H1 (cell line): ENCODE measurements around the gene MYCBPAP. TPM values are rescaled to one million over a fixed set of nuclear protein-coding genes. Genes with fewer than 3 reads are reported as not detected.
A peak's percentile ranks its signal among the peaks of the same experiment; 100 is the strongest.

Experiments
- BACH1 ChIP-seq: IDR thresholded peaks from 2 replicates; pipeline ENCODE4 v1.6.1; 2012; ENCODE audit warnings: low read length, improper control_type of control experiment
- BCL11A ChIP-seq, 2 experiments: IDR thresholded peaks; one replicate each; pipeline ENCODE4 v1.6.1; 2011; ENCODE audit warnings: low read depth in 2 of 2, low read length in 2 of 2, mild to moderate bottlenecking in 2 of 2
- CBX8 ChIP-seq: fragments of 300-800, 300-1000 bp; sonication (generic); IDR thresholded peaks from 2 replicates; pipeline ENCODE4 v1.7.1; 2016; ENCODE audit warnings: low read depth, low read length, borderline replicate concordance
- CHD2 ChIP-seq: IDR thresholded peaks from 2 replicates; pipeline ENCODE4 v1.6.1; 2012; ENCODE audit warnings: low read length, improper control_type of control experiment
- EGR1 ChIP-seq: IDR thresholded peaks from 2 replicates; pipeline ENCODE4 v1.6.1; 2011; ENCODE audit warnings: low read depth, low read length, borderline replicate concordance
- EP300 ChIP-seq, 2 experiments: IDR thresholded peaks; 1 replicate in 1 of 2; 2 replicates in 1 of 2; pipeline ENCODE4 v1.6.1; 2011 to 2012; ENCODE audit warnings: low read depth in 2 of 2, low read length in 2 of 2, mild to moderate bottlenecking in 2 of 2, borderline replicate concordance in 1 of 2, inconsistent platforms in 1 of 2, moderate library complexity in 1 of 2
- GABPA ChIP-seq: IDR thresholded peaks from 2 replicates; pipeline ENCODE4 v1.6.1; 2011; ENCODE audit warnings: mild to moderate bottlenecking, low read length, moderate library complexity, borderline replicate concordance; ENCODE audit not compliant: insufficient read depth
- GTF2F1 ChIP-seq: IDR thresholded peaks from 2 replicates; pipeline ENCODE4 v1.6.1; 2012; ENCODE audit warnings: low read depth, low read length, improper control_type of control experiment, borderline replicate concordance
- KDM1A ChIP-seq: fragments of 200-600, 300-600 bp; sonication (generic); IDR thresholded peaks from 2 replicates; pipeline ENCODE4 v1.7.1; 2016; ENCODE audit warnings: mild to moderate bottlenecking, low read length, borderline replicate concordance
- KDM5A ChIP-seq: fragments of 200-600 bp; IDR thresholded peaks from 2 replicates; pipeline ENCODE4 v1.7.1; 2012; ENCODE audit warnings: mild to moderate bottlenecking, low read length, inconsistent platforms, mixed read lengths
- NRF1 ChIP-seq: IDR thresholded peaks from 2 replicates; pipeline ENCODE4 v1.6.1; 2011; ENCODE audit warnings: mild to moderate bottlenecking, low read depth, low read length, improper control_type of control experiment
- PHF8 ChIP-seq: fragments of 200-600 bp; sonication (generic); conservative IDR thresholded peaks from 2 replicates; pipeline ENCODE4 v1.7.1; 2012; ENCODE audit warnings: low read depth, mild to moderate bottlenecking, inconsistent platforms, low read length, moderate library complexity
- POU5F1 ChIP-seq: IDR thresholded peaks from 2 replicates; pipeline ENCODE4 v1.6.1; 2011; ENCODE audit warnings: low read depth, mild to moderate bottlenecking, low read length, moderate library complexity
- RBBP5 ChIP-seq: IDR thresholded peaks from 2 replicates; pipeline ENCODE4 v1.7.1; 2012; ENCODE audit warnings: low read depth, mild to moderate bottlenecking, inconsistent platforms, low read length, moderate library complexity, borderline replicate concordance
- RNF2 ChIP-seq: fragments of 200-900, 300-1000 bp; sonication (generic); IDR thresholded peaks from 2 replicates; pipeline ENCODE4 v1.7.1; 2016; ENCODE audit warnings: borderline replicate concordance, low read depth, mild to moderate bottlenecking, antibody characterized with exemption, low read length; ENCODE audit not compliant: poor library complexity, severe bottlenecking; ENCODE audit errors: missing control alignments
- SIRT6 ChIP-seq: IDR thresholded peaks from one replicate; pipeline ENCODE4 v1.7.1; 2012; ENCODE audit warnings: low read length, inconsistent platforms
- SIX5 ChIP-seq: IDR thresholded peaks from 2 replicates; pipeline ENCODE4 v1.6.1; 2011; ENCODE audit warnings: mild to moderate bottlenecking, low read depth, low read length
- SP2 ChIP-seq: IDR thresholded peaks from 2 replicates; pipeline ENCODE4 v1.6.1; 2012; ENCODE audit warnings: mild to moderate bottlenecking, low read length, inconsistent platforms
- TCF12 ChIP-seq: IDR thresholded peaks from 2 replicates; pipeline ENCODE4 v1.6.1; 2011; ENCODE audit warnings: low read depth, mild to moderate bottlenecking, low read length
- TEAD4 ChIP-seq: IDR thresholded peaks from 2 replicates; pipeline ENCODE4 v1.6.1; 2012; ENCODE audit warnings: low read depth, low read length, inconsistent platforms, mixed read lengths
- YY1 ChIP-seq: IDR thresholded peaks from 2 replicates; pipeline ENCODE4 v1.6.1; 2011; ENCODE audit warnings: low read depth, mild to moderate bottlenecking, low read length
- polyA plus RNA-seq, 7 experiments: library from polyadenylated mRNA; depleted of rRNA in 3 of 7; stranded (reverse) in 5 of 7; unstranded in 2 of 7; fragments of >200 nt in 5 of 7; fragments of 200-250 nt in 2 of 7; gene quantifications; 1 replicate in 5 of 7; 2 replicates in 1 of 7; 4 replicates in 1 of 7; pipeline versions ENCODE4 v1.2.1 to v1.2.3, GENCODE V29; 2011 to 2013; ENCODE audit warnings: missing spikeins in 2 of 7, mixed read lengths in 2 of 7
- total RNA-seq: library from RNA; stranded (reverse); fragmentation: NEBNext Ultra II Directional; extraction: Animal tissue kit (Norgen Biotek cat#: 25700); gene quantifications from 2 replicates; pipeline ENCODE4 v1.2.1, GENCODE V29; 2021
- TF ChIP-seq, protein P1 (sequence below): IDR thresholded peaks from 2 replicates; pipeline ENCODE4 v1.6.1; 2012; ENCODE audit warnings: inconsistent platforms
- TF ChIP-seq, protein P2 (sequence below): IDR thresholded peaks from 2 replicates; pipeline ENCODE4 v1.6.1; 2012; ENCODE audit warnings: inconsistent platforms
- TF ChIP-seq, protein P3 (sequence below): IDR thresholded peaks from 2 replicates; pipeline ENCODE4 v1.6.1; 2011; ENCODE audit warnings: low read depth, mild to moderate bottlenecking, low read length; ENCODE audit not compliant: insufficient read depth

MYCBPAP gene
- total and polyA plus RNA-seq, 2 of the 8 experiments (the other 6 are each of a cell fraction or from before 2014, with no cell fraction given) = 0.89 to 3.3 TPM

DNA sequence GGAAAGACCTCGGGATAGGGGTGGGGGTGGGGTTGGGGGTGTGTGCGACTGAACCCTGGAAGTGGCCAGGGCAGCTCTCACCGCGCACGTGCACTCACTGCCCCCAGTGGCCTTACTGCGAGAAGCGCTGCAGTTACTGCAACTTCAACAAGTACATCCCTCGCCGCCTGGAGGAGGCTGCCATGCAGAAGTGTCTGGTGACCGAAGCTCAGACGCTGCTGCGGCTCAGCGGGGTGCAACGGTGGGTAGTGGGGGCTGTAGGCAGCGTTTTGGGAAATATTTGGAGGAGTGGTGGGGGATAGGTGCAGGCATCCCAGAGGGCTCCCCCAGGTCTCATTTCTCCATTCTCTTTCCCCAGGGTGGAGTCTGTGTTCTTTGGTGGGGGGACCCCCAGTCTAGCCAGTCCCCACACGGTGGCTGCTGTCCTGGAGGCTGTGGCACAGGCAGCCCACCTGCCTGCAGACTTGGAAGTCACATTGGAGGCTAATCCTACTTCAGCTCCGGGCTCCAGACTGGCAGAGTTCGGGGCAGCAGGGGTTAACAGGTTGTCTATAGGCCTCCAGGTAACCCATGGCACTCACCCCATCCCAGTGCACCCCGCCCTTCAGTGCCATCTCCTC is 28.6 kb upstream of the MYCBPAP start (continued):
- TF ChIP-seq EGR1 = no peak
- TF ChIP-seq RBBP5 = no peak
- TF ChIP-seq RNF2 = no peak
- TF ChIP-seq, protein P1, sequence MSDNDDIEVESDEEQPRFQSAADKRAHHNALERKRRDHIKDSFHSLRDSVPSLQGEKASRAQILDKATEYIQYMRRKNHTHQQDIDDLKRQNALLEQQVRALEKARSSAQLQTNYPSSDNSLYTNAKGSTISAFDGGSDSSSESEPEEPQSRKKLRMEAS = peak; percentile 97
- TF ChIP-seq GTF2F1 = no peak
- TF ChIP-seq TCF12 = no peak
- TF ChIP-seq, protein P2, sequence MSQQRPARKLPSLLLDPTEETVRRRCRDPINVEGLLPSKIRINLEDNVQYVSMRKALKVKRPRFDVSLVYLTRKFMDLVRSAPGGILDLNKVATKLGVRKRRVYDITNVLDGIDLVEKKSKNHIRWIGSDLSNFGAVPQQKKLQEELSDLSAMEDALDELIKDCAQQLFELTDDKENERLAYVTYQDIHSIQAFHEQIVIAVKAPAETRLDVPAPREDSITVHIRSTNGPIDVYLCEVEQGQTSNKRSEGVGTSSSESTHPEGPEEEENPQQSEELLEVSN = peak; percentile 56
- no peak for TF ChIP-seq CBX8
- peak; percentile 49; the same call in 1 of the 2 replicates for TF ChIP-seq GABPA
- TF ChIP-seq BCL11A (IDR thresholded peaks at IDR 0.05; ENCODE audit: low read depth in 2 of 2, low read length in 2 of 2) = no peak
- no peak for TF ChIP-seq SP2
- TF ChIP-seq, protein P3, sequence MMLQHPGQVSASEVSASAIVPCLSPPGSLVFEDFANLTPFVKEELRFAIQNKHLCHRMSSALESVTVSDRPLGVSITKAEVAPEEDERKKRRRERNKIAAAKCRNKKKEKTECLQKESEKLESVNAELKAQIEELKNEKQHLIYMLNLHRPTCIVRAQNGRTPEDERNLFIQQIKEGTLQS = 0 out of 2 replicates have a peak, but pooled peaks have one; percentile 8
- TF ChIP-seq TEAD4 = no peak
- no peak for TF ChIP-seq POU5F1
- TF ChIP-seq SIRT6 = no peak
- TF ChIP-seq KDM1A = no peak
- TF ChIP-seq KDM5A = no peak
- TF ChIP-seq BACH1 = peak; percentile 23; the same call in 1 of the 2 replicates
- no peak for TF ChIP-seq EP300 (IDR thresholded peaks at IDR 0.05; ENCODE audit: borderline replicate concordance in 1 of 2, low read depth in 2 of 2, low read length in 2 of 2)
- TF ChIP-seq YY1 = no peak
- no peak for TF ChIP-seq PHF8
- no peak for TF ChIP-seq SIX5
- TF ChIP-seq CHD2 = no peak
- no peak for TF ChIP-seq NRF1
